ENCODE data around the gene C1orf167. TPM values are rescaled to one million over a fixed set of nuclear protein-coding genes. Genes with fewer than 3 reads are reported as not detected.
"Not testable (repeated sequence)": the region's sequence is repeated elsewhere in the genome, so short reads cannot be mapped to it uniquely, and the experiment has no call there.

The C1orf167 gene
- total RNA-seq, 1 donor from 2014 or later, result not detected

DNA sequence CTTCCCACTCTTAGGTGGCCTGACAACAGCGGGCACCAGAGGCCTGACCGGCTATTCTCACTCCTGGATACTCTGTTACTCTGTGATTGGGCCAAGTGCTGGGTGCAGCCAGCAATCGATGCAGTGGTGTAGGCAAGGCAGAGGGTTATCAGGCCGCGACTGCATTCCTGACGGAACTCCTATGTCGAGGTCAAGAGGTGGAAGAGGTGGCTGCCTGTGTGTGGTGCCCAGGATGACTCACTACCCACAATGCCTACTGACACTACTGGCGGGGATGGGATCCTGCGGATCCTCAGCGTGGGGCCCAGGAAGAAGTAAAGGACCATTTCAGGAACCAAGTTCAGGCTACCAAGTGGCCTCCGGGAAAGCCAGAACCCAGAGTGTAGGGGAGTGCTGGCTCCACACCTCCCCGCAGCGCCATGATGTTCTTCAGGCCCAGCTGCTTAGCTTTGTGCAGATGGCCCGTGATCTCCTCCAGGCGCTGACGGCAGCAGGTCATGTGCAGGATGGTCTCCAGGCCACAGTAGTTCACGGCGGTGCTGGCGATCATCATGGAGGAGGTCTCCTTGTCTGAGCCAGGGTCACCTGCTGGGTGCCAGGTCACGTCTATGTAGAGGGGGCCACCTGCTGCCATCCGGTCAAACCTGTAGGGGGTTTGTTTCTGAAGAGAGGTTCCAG, 38.9 kb downstream of the C1orf167 start:
- Mint-ChIP-seq H3K4me3 (ENCODE audit: unreplicated experiment) (no peak overlapping the region), H3K27ac (ENCODE audit: unreplicated experiment) (no peak overlapping the region), H3K4me1 (ENCODE audit: low read depth) (peaks cover 44% of the 10 kb centered on the region), H3K27me3 (ENCODE audit: low read depth) (no peaks in the 10 kb centered on the region), H3K9me3 (ENCODE audit: low read depth) (no peaks in the 10 kb centered on the region), H3K36me3 (ENCODE audit: low read depth) (peaks cover 6% of the 10 kb centered on the region)
- DNase-seq (ENCODE audit: low spot score), result no peak
- TF ChIP-seq, protein P1, sequence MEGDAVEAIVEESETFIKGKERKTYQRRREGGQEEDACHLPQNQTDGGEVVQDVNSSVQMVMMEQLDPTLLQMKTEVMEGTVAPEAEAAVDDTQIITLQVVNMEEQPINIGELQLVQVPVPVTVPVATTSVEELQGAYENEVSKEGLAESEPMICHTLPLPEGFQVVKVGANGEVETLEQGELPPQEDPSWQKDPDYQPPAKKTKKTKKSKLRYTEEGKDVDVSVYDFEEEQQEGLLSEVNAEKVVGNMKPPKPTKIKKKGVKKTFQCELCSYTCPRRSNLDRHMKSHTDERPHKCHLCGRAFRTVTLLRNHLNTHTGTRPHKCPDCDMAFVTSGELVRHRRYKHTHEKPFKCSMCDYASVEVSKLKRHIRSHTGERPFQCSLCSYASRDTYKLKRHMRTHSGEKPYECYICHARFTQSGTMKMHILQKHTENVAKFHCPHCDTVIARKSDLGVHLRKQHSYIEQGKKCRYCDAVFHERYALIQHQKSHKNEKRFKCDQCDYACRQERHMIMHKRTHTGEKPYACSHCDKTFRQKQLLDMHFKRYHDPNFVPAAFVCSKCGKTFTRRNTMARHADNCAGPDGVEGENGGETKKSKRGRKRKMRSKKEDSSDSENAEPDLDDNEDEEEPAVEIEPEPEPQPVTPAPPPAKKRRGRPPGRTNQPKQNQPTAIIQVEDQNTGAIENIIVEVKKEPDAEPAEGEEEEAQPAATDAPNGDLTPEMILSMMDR (IDR thresholded peaks at IDR 0.05), result no peak

DNA sequence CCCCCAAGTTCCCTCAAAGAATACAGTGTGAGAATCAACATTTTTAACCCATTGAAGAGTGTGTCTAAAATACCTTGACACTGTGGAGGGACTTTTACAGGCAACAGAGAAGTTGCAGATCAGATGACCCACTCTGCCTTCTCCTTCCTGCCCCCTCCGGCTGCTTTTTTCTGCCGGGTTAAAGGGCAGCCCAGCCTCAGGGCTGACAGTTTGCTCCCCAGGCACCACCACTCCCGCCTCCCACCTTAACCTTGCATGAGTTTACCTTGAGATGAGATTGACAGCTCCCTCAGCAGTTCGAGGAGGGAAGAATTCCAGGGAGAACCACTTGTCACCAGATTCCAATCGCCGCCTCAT, 40.6 kb downstream of the C1orf167 start:
- TF ChIP-seq, protein P1 (IDR thresholded peaks at IDR 0.05), result no peak
- Mint-ChIP-seq H3K36me3 (ENCODE audit: low read depth) (peaks cover 6% of the 10 kb centered on the region), H3K4me3 (ENCODE audit: unreplicated experiment) (peak overlapping the region; percentile 99), H3K4me1 (ENCODE audit: low read depth) (peaks cover 53% of the 10 kb centered on the region), H3K9me3 (ENCODE audit: low read depth) (no peaks in the 10 kb centered on the region), H3K27ac (ENCODE audit: unreplicated experiment) (peak overlapping the region; percentile 98), H3K27me3 (ENCODE audit: low read depth) (no peaks in the 10 kb centered on the region)
- no peak for DNase-seq (ENCODE audit: low spot score)

DNA sequence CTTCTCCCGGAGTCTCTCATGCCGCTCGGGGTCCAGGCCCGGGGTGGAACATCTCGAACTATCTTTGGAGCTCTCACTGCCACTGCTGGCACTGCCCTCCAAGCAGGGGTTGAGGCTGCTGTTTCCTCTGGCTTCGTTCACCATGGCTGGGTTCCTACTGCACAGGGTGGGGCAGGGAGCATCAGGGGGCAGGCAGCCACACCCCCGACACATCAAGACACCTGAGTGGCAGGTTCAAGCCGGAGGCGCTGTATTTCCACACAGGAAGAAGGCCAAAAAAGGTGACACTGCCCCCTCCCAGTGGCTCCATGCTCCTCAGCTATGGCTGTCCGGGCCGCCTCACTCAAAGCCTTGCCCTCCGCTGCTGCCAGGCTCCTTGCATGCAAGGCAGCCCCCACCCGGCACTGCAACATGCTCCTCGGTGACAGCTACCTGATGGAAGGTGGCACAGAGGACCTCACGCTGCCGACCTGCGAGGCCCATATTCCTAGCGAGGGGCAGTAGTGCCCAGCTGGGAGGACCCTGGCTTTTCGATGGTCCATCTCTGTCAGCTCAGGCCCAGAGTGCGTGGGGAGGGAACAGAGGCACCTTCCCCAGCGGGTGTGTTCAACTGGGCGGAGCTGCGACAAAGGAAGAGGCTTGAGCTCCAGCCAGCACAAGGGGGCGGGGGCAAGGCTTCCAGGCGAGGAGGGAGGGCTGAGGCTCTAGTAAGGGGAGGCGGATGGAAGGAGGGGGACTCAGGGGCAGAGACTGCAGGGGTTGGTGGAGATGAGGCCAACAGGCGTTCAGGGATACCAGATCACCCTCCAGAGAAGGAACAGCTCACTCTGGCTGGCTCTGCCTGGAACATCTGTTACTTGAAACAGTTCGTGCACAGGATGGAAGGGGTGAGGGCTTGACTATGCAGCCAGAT, 41.2 kb downstream of the C1orf167 start:
- peaks cover 10% of the 10 kb centered on the region for H3K36me3 Mint-ChIP-seq (ENCODE audit: low read depth)
- peak overlapping the region; percentile 99 for H3K4me3 Mint-ChIP-seq (ENCODE audit: unreplicated experiment)
- no peak for DNase-seq (ENCODE audit: low spot score)
- H3K27me3 Mint-ChIP-seq (ENCODE audit: low read depth), result no peaks in the 10 kb centered on the region
- H3K9me3 Mint-ChIP-seq (ENCODE audit: low read depth), result no peaks in the 10 kb centered on the region
- TF ChIP-seq, protein P1 (IDR thresholded peaks at IDR 0.05), result no peak
- H3K4me1 Mint-ChIP-seq (ENCODE audit: low read depth), result peaks cover 59% of the 10 kb centered on the region
- peak overlapping the region; percentile 98 for H3K27ac Mint-ChIP-seq (ENCODE audit: unreplicated experiment)

DNA sequence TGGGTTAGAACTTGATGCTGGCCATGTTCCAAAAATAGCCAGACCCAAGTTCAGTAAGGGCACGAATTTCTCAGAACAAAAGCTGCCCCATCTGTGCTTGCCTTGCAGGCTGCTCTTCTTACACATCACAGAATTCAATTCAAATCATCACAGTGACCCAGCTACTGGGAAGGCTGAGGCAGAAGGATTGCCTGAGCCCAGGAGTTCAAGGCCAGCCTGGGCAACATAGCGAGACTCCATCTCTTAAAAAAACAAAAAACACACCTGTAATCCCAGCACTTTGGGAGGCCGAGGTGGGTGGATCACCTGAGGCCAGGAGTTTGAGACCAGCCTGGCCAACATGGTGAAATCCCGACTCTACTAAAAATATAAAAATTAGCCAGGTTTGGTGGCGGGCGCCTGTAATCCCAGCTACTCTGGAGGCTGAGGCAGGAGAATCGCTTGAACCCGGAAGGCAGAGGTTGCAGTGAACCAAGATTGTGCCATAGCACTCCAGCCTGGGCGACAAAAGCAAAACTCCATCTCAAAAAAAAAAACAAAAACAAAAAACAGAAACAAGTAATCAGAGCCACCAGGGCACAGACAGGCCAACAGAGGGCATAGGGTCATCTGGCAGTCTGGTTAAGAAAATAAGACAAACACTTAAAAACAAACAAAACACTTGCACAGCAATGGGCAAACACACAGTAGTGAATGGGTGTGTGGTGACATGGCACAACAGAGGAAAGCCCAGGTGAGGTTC, 42.1 kb downstream of the C1orf167 start:
- H3K27me3 Mint-ChIP-seq (ENCODE audit: low read depth); DNase-seq (ENCODE audit: low spot score); H3K9me3 Mint-ChIP-seq (ENCODE audit: low read depth): not testable (repeated sequence)
- Mint-ChIP-seq H3K4me1 (ENCODE audit: low read depth) (peaks cover 65% of the 10 kb centered on the region), H3K4me3 (ENCODE audit: unreplicated experiment) (peak overlapping the region; percentile 99), H3K27ac (ENCODE audit: unreplicated experiment) (peak overlapping the region; percentile 98), H3K36me3 (ENCODE audit: low read depth) (peaks cover 11% of the 10 kb centered on the region)

DNA sequence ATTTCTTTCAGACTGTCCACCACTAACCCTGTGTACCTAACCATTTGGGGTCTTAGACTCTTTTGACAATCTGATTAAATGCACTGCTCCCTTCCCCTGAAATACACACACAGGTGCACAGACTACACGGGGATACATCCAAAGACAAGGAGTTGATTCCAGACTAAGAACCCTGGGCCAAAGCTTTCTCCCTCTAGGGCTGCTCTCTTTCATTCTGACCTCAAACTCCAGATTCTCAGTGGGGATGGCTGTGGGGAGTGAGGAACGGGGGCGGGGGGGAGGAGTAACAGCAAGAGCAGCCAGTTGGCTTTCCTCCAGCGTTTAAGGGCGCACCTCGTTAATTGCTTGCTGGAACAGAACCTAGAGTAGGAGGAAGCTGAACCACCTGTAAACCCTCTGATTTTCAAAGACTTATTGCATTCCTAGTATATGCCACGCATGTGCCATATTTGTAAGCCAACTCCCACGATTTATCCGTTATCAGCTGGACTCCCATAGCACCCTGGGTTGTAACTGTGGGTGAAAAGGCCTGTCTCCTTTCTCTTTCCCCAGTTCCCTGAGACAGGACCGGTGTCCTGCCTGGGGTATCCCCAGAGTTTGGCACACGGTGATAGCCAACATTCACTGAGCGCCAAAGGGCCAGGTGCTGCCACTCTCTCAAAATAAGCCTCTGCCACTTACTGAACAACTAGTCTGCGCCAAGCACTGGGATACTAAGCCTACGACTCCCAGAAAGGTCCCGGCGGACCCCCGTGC, 42.9 kb downstream of the C1orf167 start:
- peak overlapping the region; percentile 98 for H3K27ac Mint-ChIP-seq (ENCODE audit: unreplicated experiment)
- no peaks in the 10 kb centered on the region for H3K9me3 Mint-ChIP-seq (ENCODE audit: low read depth)
- H3K36me3 Mint-ChIP-seq (ENCODE audit: low read depth), result peaks cover 13% of the 10 kb centered on the region
- DNase-seq (ENCODE audit: low spot score), result no peak
- peak overlapping the region; percentile 99 for H3K4me3 Mint-ChIP-seq (ENCODE audit: unreplicated experiment)
- H3K4me1 Mint-ChIP-seq (ENCODE audit: low read depth), result peaks cover 67% of the 10 kb centered on the region
- TF ChIP-seq, protein P1 (IDR thresholded peaks at IDR 0.05), result no peak
- H3K27me3 Mint-ChIP-seq (ENCODE audit: low read depth), result no peaks in the 10 kb centered on the region
